Neural progenitor cell (in vitro differentiated cells): ENCODE measurements around the gene AMMECR1. TPM values are rescaled to one million over a fixed set of nuclear protein-coding genes. Genes with fewer than 3 reads are reported as not detected.
"Not testable (repeated sequence)": the region's sequence is repeated elsewhere in the genome, so short reads cannot be mapped to it uniquely, and the experiment has no call there.

Experiments used
- DNase-seq: peaks from one replicate; pipeline ENCODE4 v3.0.0-alpha.2; 2016; ENCODE audit warnings: low spot score
- H2AFZ ChIP-seq: fragments of 200-600 bp; sonication (generic); replicated peaks from 2 replicates; pipeline ENCODE4 v1.6.1; 2016; ENCODE audit warnings: antibody characterized with exemption
- H3F3A ChIP-seq: fragments of 200-600 bp; sonication (generic); 2 replicates; pipeline ENCODE4 v1.6.1; 2016; ENCODE audit warnings: antibody characterized with exemption, low read depth
- H3K27ac ChIP-seq: fragments of 200-600 bp; sonication (generic); 2 replicates; pipeline ENCODE4 v1.5.1; 2016; ENCODE audit warnings: mild to moderate bottlenecking
- H3K27me3 ChIP-seq: fragments of 200-600 bp; sonication (generic); 2 replicates; pipeline ENCODE4 v1.6.1; 2016; ENCODE audit warnings: mild to moderate bottlenecking, moderate library complexity
- H3K36me3 ChIP-seq: fragments of 200-600 bp; sonication (generic); 2 replicates; pipeline ENCODE4 v1.5.1; 2016
- H3K4me1 ChIP-seq: fragments of 200-600 bp; sonication (generic); 2 replicates; pipeline ENCODE4 v1.6.1; 2016; ENCODE audit warnings: mixed run types
- H3K4me2 ChIP-seq: fragments of 200-600 bp; sonication (generic); 2 replicates; pipeline ENCODE4 v1.6.1; 2016
- H3K4me3 ChIP-seq: fragments of 200-600 bp; sonication (generic); 2 replicates; pipeline ENCODE4 v1.5.1; 2016
- H3K79me2 ChIP-seq: fragments of 200-600 bp; sonication (generic); 2 replicates; pipeline ENCODE4 v1.6.1; 2016; ENCODE audit warnings: low read depth
- H3K9ac ChIP-seq: fragments of 200-600 bp; sonication (generic); 2 replicates; pipeline ENCODE4 v1.6.1; 2016
- H3K9me3 ChIP-seq: fragments of 200-600 bp; sonication (generic); 2 replicates; pipeline ENCODE4 v1.5.1; 2016; ENCODE audit warnings: low read depth
- H4K20me1 ChIP-seq: fragments of 200-600 bp; sonication (generic); 2 replicates; pipeline ENCODE4 v1.6.1; 2016; ENCODE audit warnings: low read depth
- H3K27ac Mint-ChIP-seq: 3 replicates; pipeline ENCODE4 v1.8.0; 2021; ENCODE audit warnings: mixed read lengths
- H3K27me3 Mint-ChIP-seq: 2 replicates; pipeline ENCODE4 v1.8.0; 2022; ENCODE audit warnings: low read depth, mild to moderate bottlenecking, inconsistent platforms, moderate library complexity, mixed read lengths; ENCODE audit not compliant: insufficient read depth
- H3K36me3 Mint-ChIP-seq: 3 replicates; pipeline ENCODE4 v1.8.0; 2021; ENCODE audit warnings: mixed read lengths
- H3K4me1 Mint-ChIP-seq: 3 replicates; pipeline ENCODE4 v1.8.0; 2021; ENCODE audit warnings: mixed read lengths
- H3K4me3 Mint-ChIP-seq: 3 replicates; pipeline ENCODE4 v1.8.0; 2021; ENCODE audit warnings: mild to moderate bottlenecking, moderate library complexity, mixed read lengths
- H3K9me3 Mint-ChIP-seq: 3 replicates; pipeline ENCODE4 v1.8.0; 2020; ENCODE audit warnings: mixed read lengths
- CTCF ChIP-seq: fragments of 200-600 bp; sonication (generic); IDR thresholded peaks from 2 replicates; pipeline ENCODE4 v1.5.1; 2017; ENCODE audit warnings: antibody characterized with exemption, mild to moderate bottlenecking
- EZH2 ChIP-seq: fragments of 200-600 bp; sonication (generic); IDR thresholded peaks from 2 replicates; pipeline ENCODE4 v1.6.1; 2017; ENCODE audit warnings: antibody characterized with exemption, mild to moderate bottlenecking, moderate library complexity
- EZH2phosphoT487 ChIP-seq: fragments of 200-600 bp; sonication (generic); IDR thresholded peaks from 2 replicates; pipeline ENCODE4 v1.6.1; 2017; ENCODE audit warnings: antibody characterized with exemption
- total RNA-seq: library from RNA; depleted of rRNA; stranded (reverse); fragments of >200 nt; gene quantifications from 2 replicates; pipeline ENCODE4 v1.2.3, GENCODE V29; 2015; ENCODE audit warnings: low replicate concordance

AMMECR1 gene
- total RNA-seq, 1 donor from 2014 or later = 20.3 TPM

- no peaks in the 10 kb centered on the region for H3K4me1 ChIP-seq
- no peaks in the 10 kb centered on the region for H3K36me3 Mint-ChIP-seq
- no peaks in the 10 kb centered on the region for H3F3A ChIP-seq
- no peak overlapping the region for H2AFZ ChIP-seq
- no peaks in the 10 kb centered on the region for H3K9me3 Mint-ChIP-seq
- no peaks in the 10 kb centered on the region for H3K36me3 ChIP-seq
- H3K4me1 Mint-ChIP-seq = no peaks in the 10 kb centered on the region
- H3K9ac ChIP-seq = no peak overlapping the region
- H3K79me2 ChIP-seq = no peaks in the 10 kb centered on the region
- no peaks in the 10 kb centered on the region for H4K20me1 ChIP-seq
- DNase-seq = no peak
- H3K4me3 ChIP-seq = no peak overlapping the region
- H3K4me2 ChIP-seq = no peak overlapping the region
- TF ChIP-seq EZH2 (no peak), EZH2phosphoT487 (no peak), CTCF (no peak)
- H3K27me3 Mint-ChIP-seq = no peaks in the 10 kb centered on the region
- H3K27ac ChIP-seq = no peak overlapping the region
- no peak overlapping the region for H3K4me3 Mint-ChIP-seq
- no peaks in the 10 kb centered on the region for H3K9me3 ChIP-seq
- H3K27me3 ChIP-seq = no peaks in the 10 kb centered on the region
- H3K27ac Mint-ChIP-seq = no peak overlapping the region
Measured at GRCh38 chrX:110331444-110332030, 13.7 kb upstream of the AMMECR1 start.

GRCh38 chrX:110328613-110329012 lies 10.7 kb upstream of the AMMECR1 start:
- not testable (repeated sequence) for H3K9me3 Mint-ChIP-seq, H3K4me1 Mint-ChIP-seq, H3K9me3 ChIP-seq, H3K27me3 ChIP-seq, H3K36me3 ChIP-seq, H3F3A ChIP-seq, H3K4me2 ChIP-seq, H3K4me3 ChIP-seq, H3K36me3 Mint-ChIP-seq, H4K20me1 ChIP-seq, H3K27me3 Mint-ChIP-seq, H3K27ac ChIP-seq, H3K4me1 ChIP-seq, H2AFZ ChIP-seq, H3K9ac ChIP-seq, DNase-seq, H3K79me2 ChIP-seq, H3K27ac Mint-ChIP-seq, H3K4me3 Mint-ChIP-seq

GRCh38 chrX:110327336-110327735 lies 9.5 kb upstream of the AMMECR1 start:
- Mint-ChIP-seq H3K27ac (no peak overlapping the region), H3K4me3 (no peak overlapping the region), H3K4me1 (no peaks in the 10 kb centered on the region), H3K27me3 (no peaks in the 10 kb centered on the region), H3K9me3 (no peaks in the 10 kb centered on the region), H3K36me3 (no peaks in the 10 kb centered on the region)
- H4K20me1 ChIP-seq = no peaks in the 10 kb centered on the region
- no peak for DNase-seq
- no peak overlapping the region for H3K9ac ChIP-seq
- no peak overlapping the region for H3K27ac ChIP-seq
- no peaks in the 10 kb centered on the region for H3K36me3 ChIP-seq
- no peaks in the 10 kb centered on the region for H3K79me2 ChIP-seq
- no peak overlapping the region for H2AFZ ChIP-seq
- TF ChIP-seq EZH2phosphoT487 = no peak
- no peak for TF ChIP-seq CTCF
- TF ChIP-seq EZH2 = no peak
- no peaks in the 10 kb centered on the region for H3K4me1 ChIP-seq
- no peaks in the 10 kb centered on the region for H3F3A ChIP-seq
- no peaks in the 10 kb centered on the region for H3K27me3 ChIP-seq
- H3K9me3 ChIP-seq = no peaks in the 10 kb centered on the region
- no peak overlapping the region for H3K4me2 ChIP-seq
- no peak overlapping the region for H3K4me3 ChIP-seq

GRCh38 chrX:110326712-110327111 lies 8.8 kb upstream of the AMMECR1 start:
- H3K4me3 ChIP-seq = no peak overlapping the region
- H3F3A ChIP-seq = no peaks in the 10 kb centered on the region
- H3K9me3 ChIP-seq = no peaks in the 10 kb centered on the region
- no peaks in the 10 kb centered on the region for H3K36me3 ChIP-seq
- no peak for TF ChIP-seq CTCF
- no peak for TF ChIP-seq EZH2
- no peak for TF ChIP-seq EZH2phosphoT487
- no peak overlapping the region for H3K27ac ChIP-seq
- no peaks in the 10 kb centered on the region for H3K27me3 ChIP-seq
- no peak overlapping the region for H3K9ac ChIP-seq
- Mint-ChIP-seq H3K9me3 (no peaks in the 10 kb centered on the region), H3K36me3 (no peaks in the 10 kb centered on the region), H3K4me1 (no peaks in the 10 kb centered on the region), H3K4me3 (no peak overlapping the region), H3K27me3 (no peaks in the 10 kb centered on the region), H3K27ac (no peak overlapping the region)
- no peak overlapping the region for H3K4me2 ChIP-seq
- H2AFZ ChIP-seq = no peak overlapping the region
- no peak for DNase-seq
- H4K20me1 ChIP-seq = no peaks in the 10 kb centered on the region
- no peaks in the 10 kb centered on the region for H3K79me2 ChIP-seq
- H3K4me1 ChIP-seq = no peaks in the 10 kb centered on the region
